Daoy (cell line): Measurements from ENCODE around the gene IRS1. TPM values are rescaled to one million over a fixed set of nuclear protein-coding genes. Genes with fewer than 3 reads are reported as not detected.

Source experiments
- DNase-seq: peaks from one replicate; pipeline ENCODE4 v3.0.0-alpha.2; 2015; ENCODE audit warnings: low read depth
- total RNA-seq: library from RNA; depleted of rRNA; stranded (reverse); fragments of >200 nt; shearing (Covaris generic); gene quantifications from 2 replicates; pipeline ENCODE4 v1.2.3, GENCODE V29; 2014

IRS1 gene
- total RNA-seq, 1 experiment from 2014 or later, result 6.4 TPM

GRCh38 chr2:226825056-226825455, 25.4 kb upstream of the IRS1 start:
- DNase-seq, result no peak

GRCh38 chr2:226818930-226819329, 19.3 kb upstream of the IRS1 start:
- no peak for DNase-seq

GRCh38 chr2:226813148-226813701, 13.6 kb upstream of the IRS1 start:
- DNase-seq, result no peak

GRCh38 chr2:226803410-226803809, 3.8 kb upstream of the IRS1 start:
- DNase-seq, result no peak

GRCh38 chr2:226802573-226802972, 3.0 kb upstream of the IRS1 start:
- DNase-seq, result peak; percentile 54

GRCh38 chr2:226800941-226801784, 1.5 kb upstream of the IRS1 start:
- DNase-seq, result peak; percentile 87

- peak; percentile 23 for DNase-seq
These were observed 638 bp upstream of the IRS1 start for GRCh38 chr2:226799976-226800940.

- DNase-seq, result peak; percentile 72
These were observed 1.0 kb downstream of the IRS1 start for GRCh38 chr2:226798422-226799210.

GRCh38 chr2:226797989-226798421, 1.6 kb downstream of the IRS1 start:
- DNase-seq, result no peak

GRCh38 chr2:226797289-226797988, 2.2 kb downstream of the IRS1 start:
- DNase-seq, result peak; percentile 68

GRCh38 chr2:226796840-226797288, 2.8 kb downstream of the IRS1 start:
- peak; percentile 72 for DNase-seq

- DNase-seq, result peak; percentile 21
These were observed 3.4 kb downstream of the IRS1 start for GRCh38 chr2:226796012-226796839.

- peak; percentile 46 for DNase-seq
These were observed 4.2 kb downstream of the IRS1 start for GRCh38 chr2:226795281-226796011.

GRCh38 chr2:226794751-226795171, 4.9 kb downstream of the IRS1 start:
- peak; percentile 69 for DNase-seq

- no peak for DNase-seq
These were observed 5.4 kb downstream of the IRS1 start for GRCh38 chr2:226794196-226794661.

- DNase-seq, result no peak
These were observed 6.0 kb downstream of the IRS1 start for GRCh38 chr2:226793646-226794045.

GRCh38 chr2:226792155-226792881, 7.3 kb downstream of the IRS1 start:
- no peak for DNase-seq

- peak; percentile 90 for DNase-seq
These were observed 8.0 kb downstream of the IRS1 start for GRCh38 chr2:226791487-226792081.
